Ectodermal cell (in vitro differentiated cells): ENCODE data around the gene AATF.

Experiments used
- H3K27ac ChIP-seq: 2 replicates; pipeline ENCODE4 v1.7.0; 2013; ENCODE audit warnings: mild to moderate bottlenecking, low read depth, low read length; ENCODE audit not compliant: insufficient read depth, poor library complexity, severe bottlenecking
- H3K27me3 ChIP-seq: 2 replicates; pipeline ENCODE4 v1.7.0; 2013; ENCODE audit warnings: mild to moderate bottlenecking, low read length; ENCODE audit not compliant: insufficient read depth, control insufficient read depth, poor library complexity, severe bottlenecking
- H3K36me3 ChIP-seq: one replicate; pipeline ENCODE4 v1.7.0; 2013; ENCODE audit warnings: low read length; ENCODE audit not compliant: control insufficient read depth, insufficient read depth
- H3K4me1 ChIP-seq: one replicate; pipeline ENCODE4 v1.7.0; 2013; ENCODE audit warnings: low read length; ENCODE audit not compliant: control insufficient read depth, insufficient read depth
- H3K4me3 ChIP-seq: 2 replicates; pipeline ENCODE4 v1.7.0; 2013; ENCODE audit warnings: low read depth, low read length, control low read depth; ENCODE audit not compliant: insufficient read depth
- H3K9me3 ChIP-seq: 2 replicates; pipeline ENCODE4 v1.7.0; 2013; ENCODE audit warnings: mild to moderate bottlenecking, low read length, moderate library complexity; ENCODE audit not compliant: control insufficient read depth
- WGBS, 2 experiments: methylation state at CpG; one replicate each; pipeline ENCODE4 v1.1.7; 2013; ENCODE audit warnings: missing lambda C conversion rate in 2 of 2; 5-methylcytosine and 5-hydroxymethylcytosine counted together

Gene AATF

DNA sequence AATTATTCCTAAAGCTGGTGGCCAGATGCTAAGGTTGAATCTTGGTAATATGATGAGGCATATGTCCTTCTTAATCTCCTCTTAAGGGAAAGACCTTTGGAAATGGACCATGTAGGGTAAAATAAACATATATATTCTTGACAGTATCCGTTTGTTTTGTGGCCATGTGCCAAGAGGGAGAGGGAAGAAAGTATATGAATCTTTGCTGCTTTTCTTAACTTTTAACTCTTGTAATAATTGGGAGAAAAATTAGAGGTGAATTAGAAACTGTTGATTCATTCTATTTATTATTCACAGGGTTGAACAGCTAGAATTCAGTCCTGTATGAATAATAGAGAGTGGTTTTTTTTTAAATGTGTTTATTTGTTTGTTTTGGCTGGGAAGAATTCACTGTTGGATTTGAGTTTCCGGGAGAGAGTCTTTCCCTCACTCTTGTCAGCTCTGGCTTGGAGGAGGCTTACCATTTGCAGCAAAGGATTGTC lies 31.6 kb downstream of the AATF start:
- Histone ChIP-seq H3K4me1 (no peaks in the 10 kb centered on the region), H3K9me3 (no peaks in the 10 kb centered on the region), H3K27ac (no peak overlapping the region), H3K36me3 (no peaks in the 10 kb centered on the region), H3K27me3 (no peaks in the 10 kb centered on the region), H3K4me3 (no peak overlapping the region)
- WGBS, 2 experiments: 64% methylated on average over 2 of the region's 2 CpGs

DNA sequence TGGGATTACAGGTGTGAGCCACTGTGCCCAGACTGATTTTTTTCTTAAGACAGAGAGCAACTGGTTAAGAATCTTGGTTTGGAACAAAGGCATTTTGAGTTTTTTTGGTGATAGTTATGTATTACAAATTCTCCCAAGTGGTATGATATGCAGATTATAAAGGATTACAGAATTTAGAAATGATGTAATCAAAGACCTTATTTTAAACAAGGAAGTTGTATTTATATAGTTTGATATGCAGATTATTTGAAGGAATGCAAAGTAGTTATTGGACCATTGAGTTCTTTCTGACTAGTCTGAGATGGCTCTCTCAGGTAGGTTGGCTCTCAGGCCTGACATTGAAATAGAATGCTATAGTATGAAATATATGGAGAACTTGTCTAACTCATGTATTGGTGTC lies 34.9 kb downstream of the AATF start:
- Histone ChIP-seq H3K27ac (no peak overlapping the region), H3K4me3 (no peak overlapping the region), H3K9me3 (no peaks in the 10 kb centered on the region), H3K27me3 (no peaks in the 10 kb centered on the region), H3K36me3 (peaks cover 5% of the 10 kb centered on the region), H3K4me1 (no peaks in the 10 kb centered on the region)

DNA sequence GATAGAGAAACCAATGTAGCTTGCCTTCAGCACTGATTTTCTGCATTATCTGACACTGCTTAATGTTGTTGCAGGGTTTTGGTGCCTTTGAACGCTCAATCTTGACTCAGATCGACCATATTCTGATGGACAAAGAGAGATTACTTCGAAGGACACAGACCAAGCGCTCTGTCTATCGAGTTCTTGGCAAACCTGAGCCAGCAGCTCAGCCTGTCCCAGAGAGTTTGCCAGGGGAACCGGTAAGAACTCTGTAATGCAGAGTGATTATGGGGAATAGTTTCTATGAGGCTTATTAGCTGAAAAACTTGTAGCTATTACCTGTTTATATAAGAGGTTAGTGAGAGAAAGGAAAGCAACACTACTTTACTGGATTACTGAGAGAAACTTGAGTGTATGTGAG lies 40.4 kb downstream of the AATF start:
- Histone ChIP-seq H3K4me3 (no peak overlapping the region), H3K9me3 (no peaks in the 10 kb centered on the region), H3K4me1 (no peaks in the 10 kb centered on the region), H3K36me3 (peaks cover 11% of the 10 kb centered on the region), H3K27ac (no peak overlapping the region), H3K27me3 (no peaks in the 10 kb centered on the region)
- 92 to 97% methylated on average over 6 of the region's 6 CpGs for WGBS, 2 experiments

DNA sequence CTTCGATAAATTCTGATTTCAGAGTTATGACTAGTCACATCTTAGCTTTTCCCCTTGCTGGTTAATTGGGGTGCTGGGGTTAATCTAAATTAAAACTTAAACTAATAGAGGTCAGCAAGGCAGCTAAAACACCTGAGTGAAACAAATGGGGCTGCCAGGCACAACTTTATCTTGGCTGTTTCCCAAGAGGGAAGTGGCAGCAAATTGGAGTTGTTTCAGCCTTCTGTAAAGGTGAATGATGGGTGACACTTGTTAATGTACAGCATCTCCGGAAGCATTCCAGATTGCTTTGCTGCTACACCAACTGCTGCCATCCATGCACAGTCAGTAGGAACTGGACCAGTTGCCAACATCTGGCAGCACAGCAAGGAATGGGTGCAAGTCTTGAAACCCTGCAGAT lies 43.9 kb downstream of the AATF start:
- Histone ChIP-seq H3K36me3 (peaks cover 33% of the 10 kb centered on the region), H3K27ac (no peak overlapping the region), H3K9me3 (peaks cover 2% of the 10 kb centered on the region), H3K4me1 (no peaks in the 10 kb centered on the region), H3K4me3 (no peak overlapping the region), H3K27me3 (no peaks in the 10 kb centered on the region)
- WGBS, 2 experiments: 94 to 99% methylated on average over 1 to 2 of the region's 2 CpGs

DNA sequence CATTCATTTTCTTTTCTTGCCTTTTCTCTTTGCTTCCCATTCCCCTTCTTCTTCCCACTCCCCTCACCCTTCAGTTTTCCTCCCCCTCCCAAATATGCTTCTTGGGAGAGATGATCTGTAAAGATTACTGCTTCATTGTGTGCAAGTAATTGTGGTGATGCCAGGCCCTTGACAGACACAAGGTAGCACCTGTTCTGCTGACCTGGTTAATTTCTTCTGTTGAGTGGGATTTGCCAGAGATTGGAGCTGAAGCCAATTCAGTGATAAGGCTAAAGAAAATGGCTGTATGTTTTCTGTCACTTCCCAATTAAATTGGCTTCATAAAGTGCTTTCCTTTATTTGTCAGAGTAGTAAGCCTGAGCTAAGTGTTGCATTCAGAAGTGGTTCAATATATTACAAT lies 44.5 kb downstream of the AATF start:
- H3K27me3 ChIP-seq: no peaks in the 10 kb centered on the region
- peaks cover 2% of the 10 kb centered on the region for H3K9me3 ChIP-seq
- H3K4me1 ChIP-seq: no peaks in the 10 kb centered on the region
- H3K4me3 ChIP-seq: no peak overlapping the region
- H3K27ac ChIP-seq: no peak overlapping the region
- H3K36me3 ChIP-seq: peaks cover 36% of the 10 kb centered on the region

DNA sequence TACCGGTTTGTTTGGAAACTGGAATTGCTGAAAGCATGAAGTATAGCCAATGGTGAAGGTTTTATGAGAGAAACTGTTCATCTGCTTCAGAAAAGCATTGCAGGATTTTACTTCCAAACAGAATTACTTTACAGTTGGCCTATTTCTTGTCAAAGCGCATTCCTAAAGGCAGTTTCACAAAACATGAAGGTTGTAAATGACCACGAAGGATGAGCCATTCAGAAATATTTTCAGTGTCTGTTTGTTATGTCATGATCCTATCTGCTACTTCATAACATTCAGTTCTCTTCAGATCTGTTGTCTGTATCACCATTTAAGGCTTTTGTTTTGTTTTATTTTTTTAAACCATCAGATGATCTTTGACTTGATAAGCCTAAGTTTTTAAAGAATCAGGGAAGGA lies 45.7 kb downstream of the AATF start:
- WGBS, 2 experiments: 89 to 99% methylated on average over 3 of the region's 3 CpGs
- Histone ChIP-seq H3K27ac (no peak overlapping the region), H3K4me3 (no peak overlapping the region), H3K36me3 (peaks cover 30% of the 10 kb centered on the region), H3K9me3 (peaks cover 2% of the 10 kb centered on the region), H3K27me3 (no peaks in the 10 kb centered on the region), H3K4me1 (no peaks in the 10 kb centered on the region)

DNA sequence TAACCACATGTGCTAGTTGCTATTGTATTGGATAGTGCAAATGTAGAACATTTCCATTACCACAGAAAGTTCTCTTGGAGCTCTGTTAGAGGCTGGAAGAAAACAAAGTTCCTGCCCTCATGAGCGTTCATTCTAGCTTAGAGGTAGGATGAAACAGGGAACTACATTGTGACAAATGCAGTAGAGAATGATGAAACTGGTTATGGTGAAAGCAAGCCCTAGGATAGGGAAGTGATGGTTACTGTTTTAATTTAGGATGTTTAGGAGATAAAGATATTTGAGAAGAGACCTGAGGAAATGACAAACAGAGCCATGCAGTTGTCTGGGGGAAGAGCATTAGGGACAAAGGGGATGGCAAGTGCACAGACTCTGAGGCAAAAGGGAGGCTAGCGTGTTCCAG lies 50.7 kb downstream of the AATF start:
- Histone ChIP-seq H3K36me3 (peaks cover 30% of the 10 kb centered on the region), H3K4me3 (no peak overlapping the region), H3K4me1 (no peaks in the 10 kb centered on the region), H3K27ac (no peak overlapping the region), H3K27me3 (no peaks in the 10 kb centered on the region), H3K9me3 (peaks cover 2% of the 10 kb centered on the region)
- WGBS, 2 experiments: 93 to 96% methylated on average over 2 of the region's 2 CpGs

DNA sequence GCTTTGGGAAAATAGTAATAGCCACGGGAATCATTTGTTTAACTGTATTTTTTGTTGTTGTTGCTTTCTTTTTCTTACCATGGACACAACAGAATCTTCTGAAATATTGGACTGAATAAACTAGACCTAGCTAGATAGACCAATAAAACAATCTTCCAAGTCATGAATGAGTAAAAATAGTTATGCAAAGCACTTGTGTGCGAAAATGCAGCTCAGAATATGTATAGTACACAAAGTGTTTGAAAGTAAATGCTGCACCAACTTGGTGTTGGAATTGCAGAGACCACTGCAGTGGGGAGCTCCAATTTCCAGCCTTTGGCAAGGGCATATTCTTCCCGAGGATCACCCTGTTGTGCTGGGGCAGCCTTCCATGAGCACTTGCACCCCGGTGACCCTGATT lies 68.0 kb downstream of the AATF start:
- no peaks in the 10 kb centered on the region for H3K9me3 ChIP-seq
- WGBS, 2 experiments: 86 to 88% methylated on average over 3 to 4 of the region's 4 CpGs
- H3K4me3 ChIP-seq: no peak overlapping the region
- H3K4me1 ChIP-seq: peaks cover 3% of the 10 kb centered on the region
- H3K36me3 ChIP-seq: no peaks in the 10 kb centered on the region
- no peaks in the 10 kb centered on the region for H3K27me3 ChIP-seq
- H3K27ac ChIP-seq: no peak overlapping the region

DNA sequence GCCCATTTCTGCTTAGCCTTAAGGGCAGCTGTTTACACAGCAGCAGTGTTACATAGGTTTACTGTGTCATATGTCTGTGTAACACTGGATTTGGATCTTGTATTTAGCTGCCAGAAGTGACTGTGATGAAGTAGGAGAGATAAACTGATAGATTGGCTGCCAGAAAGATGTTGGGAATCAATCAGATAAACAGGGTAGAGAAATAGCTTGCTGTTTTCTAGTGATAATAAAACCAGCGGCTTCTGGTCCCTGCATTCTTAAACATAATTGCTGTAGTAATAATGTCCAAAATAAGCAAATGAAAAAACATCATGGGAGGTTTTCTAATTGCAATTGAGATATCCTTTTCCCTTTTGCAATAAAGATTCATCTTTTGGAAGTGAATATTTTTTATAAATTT lies 68.7 kb downstream of the AATF start:
- peaks cover 3% of the 10 kb centered on the region for H3K4me1 ChIP-seq
- H3K4me3 ChIP-seq: no peak overlapping the region
- no peaks in the 10 kb centered on the region for H3K27me3 ChIP-seq
- 100% methylated on average over 1 of the region's 1 CpG; no CpG with 5 or more reads in 1 of the 2 experiments for WGBS, 2 experiments
- H3K9me3 ChIP-seq: no peaks in the 10 kb centered on the region
- no peak overlapping the region for H3K27ac ChIP-seq
- no peaks in the 10 kb centered on the region for H3K36me3 ChIP-seq

DNA sequence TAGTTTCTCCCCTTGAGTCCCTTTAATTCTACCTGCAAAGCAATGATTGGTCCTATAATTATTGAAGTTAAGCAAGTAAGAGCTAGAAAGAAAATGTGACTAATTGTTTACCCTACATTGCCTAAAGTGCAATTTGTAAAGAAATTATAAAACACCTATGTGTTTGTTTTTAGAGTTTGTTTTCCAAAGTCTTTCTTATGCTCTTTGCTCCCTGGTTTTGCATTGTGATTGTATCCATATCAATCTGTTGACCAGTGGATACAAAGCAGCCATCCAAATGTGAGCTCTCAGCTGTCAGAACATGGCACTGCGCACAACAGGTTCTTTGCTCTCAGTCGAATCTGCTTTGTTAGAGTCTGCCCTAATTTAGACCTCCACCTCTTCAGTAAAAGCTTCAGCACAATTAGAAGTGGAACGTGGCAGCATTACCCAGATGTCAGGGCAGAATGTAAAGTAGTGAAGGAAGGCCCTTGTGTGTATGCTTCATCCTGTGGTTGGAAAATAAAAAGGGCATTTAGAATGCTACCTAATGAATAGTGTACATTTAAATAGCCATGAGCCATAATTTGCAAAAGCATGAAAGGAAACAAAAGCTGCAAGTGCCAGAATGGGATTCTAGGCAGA lies 70.5 kb downstream of the AATF start:
- Histone ChIP-seq H3K27ac (no peak overlapping the region), H3K4me1 (peaks cover 3% of the 10 kb centered on the region), H3K27me3 (no peaks in the 10 kb centered on the region), H3K4me3 (no peak overlapping the region), H3K9me3 (no peaks in the 10 kb centered on the region), H3K36me3 (peaks cover 3% of the 10 kb centered on the region)
- 82 to 83% methylated on average over 3 of the region's 3 CpGs for WGBS, 2 experiments

DNA sequence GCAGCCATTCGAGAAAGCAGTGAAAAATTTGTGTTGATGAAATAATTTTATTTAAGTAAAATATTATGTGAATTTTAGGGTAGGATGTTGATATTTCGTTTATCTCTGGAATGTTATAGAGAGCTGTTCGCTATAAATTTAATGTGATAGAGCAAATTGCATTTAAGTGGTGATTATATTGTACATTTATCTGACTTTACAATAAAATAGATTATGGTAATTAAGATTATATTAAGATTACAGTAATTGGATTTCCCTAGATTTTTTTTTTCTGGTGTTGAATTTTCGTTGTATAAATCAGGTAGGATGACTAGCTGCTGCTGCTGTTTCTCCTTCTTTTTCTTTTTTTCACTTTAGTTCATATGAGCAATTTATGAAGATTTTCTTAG lies 71.0 kb downstream of the AATF start:
- Histone ChIP-seq H3K36me3 (peaks cover 3% of the 10 kb centered on the region), H3K27me3 (no peaks in the 10 kb centered on the region), H3K4me3 (no peak overlapping the region), H3K4me1 (peaks cover 3% of the 10 kb centered on the region), H3K9me3 (no peaks in the 10 kb centered on the region), H3K27ac (no peak overlapping the region)
- WGBS, 2 experiments: 96% methylated on average over 3 of the region's 4 CpGs
